B cell (primary cell): ENCODE measurements around the gene FTO. TPM values are rescaled to one million over a fixed set of nuclear protein-coding genes. Genes with fewer than 3 reads are reported as not detected.

ENCODE experiments used
- ATAC-seq: fragments of 200-7000 bp; cut with Tn5 transposase; one replicate; pipeline ENCODE4 v1.10.0; 2021; ENCODE audit warnings: low read depth, mild to moderate bottlenecking, moderate number of reproducible peaks, moderate library complexity
- CTCF ChIA-PET: fragments of 350-600 bp; sonication (Branson Sonifier 250); formaldehyde crosslinking; loops from one replicate; lab custom pipeline; 2021; ENCODE audit warnings: antibody characterized with exemption, inconsistent platforms; lab: Charles Lee
- POLR2A ChIA-PET: fragments of 350-600 bp; sonication (Branson Sonifier 250); formaldehyde crosslinking; loops from one replicate; lab custom pipeline; 2021; ENCODE audit warnings: antibody characterized with exemption; lab: Charles Lee
- DNase-seq: peaks from one replicate; pipeline ENCODE4 v3.0.0; 2013
- H2AFZ ChIP-seq: 2 replicates; pipeline ENCODE4 v1.6.1; 2012; ENCODE audit warnings: mild to moderate bottlenecking, low read depth, low read length; ENCODE audit not compliant: insufficient read depth, poor library complexity, severe bottlenecking
- H3K27ac ChIP-seq, 2 donors: 1 replicate in 1 of 2; 2 replicates in 1 of 2; pipeline ENCODE4 v1.5.1; 2012 to 2013; ENCODE audit warnings: low read length in 2 of 2, mild to moderate bottlenecking in 2 of 2, moderate library complexity in 1 of 2
- H3K27me3 ChIP-seq, 4 experiments: fragments of 200-600 bp in 1 of 4; sonication (generic) in 1 of 4; replicated peaks in 1 of 4; 1 replicate in 2 of 4; 2 replicates in 2 of 4; pipeline versions ENCODE4 v1.6.1 to v1.7.0; 2013 to 2016; ENCODE audit warnings: low read length in 3 of 4, mild to moderate bottlenecking in 2 of 4, mixed read lengths in 1 of 4, moderate library complexity in 1 of 4; ENCODE audit not compliant: insufficient read depth in 4 of 4, control insufficient read depth in 3 of 4; ENCODE audit errors: control extremely low read depth in 1 of 4
- H3K36me3 ChIP-seq, 2 experiments: replicated peaks in 1 of 2; 1 replicate in 1 of 2; 2 replicates in 1 of 2; pipeline versions ENCODE4 v1.6.1 to v1.7.1; 2013; ENCODE audit warnings: low read length in 1 of 2; ENCODE audit not compliant: insufficient read depth in 2 of 2, control insufficient read depth in 1 of 2; ENCODE audit errors: control extremely low read depth in 1 of 2, extremely low read depth in 1 of 2
- H3K4me1 ChIP-seq, 2 donors: fragments of 200-600 bp in 1 of 2; sonication (generic) in 1 of 2; 1 replicate in 1 of 2; 2 replicates in 1 of 2; pipeline versions ENCODE4 v1.5.1 to v1.6.1; 2013 to 2017; ENCODE audit warnings: low read length in 2 of 2; ENCODE audit not compliant: control insufficient read depth in 2 of 2, insufficient read depth in 2 of 2
- H3K4me2 ChIP-seq: replicated peaks from 2 replicates; pipeline ENCODE3; 2012; ENCODE audit warnings: mild to moderate bottlenecking, low read depth, low read length; ENCODE audit not compliant: poor library complexity, severe bottlenecking
- H3K4me3 ChIP-seq, 5 experiments: fragments of 200-600 bp in 1 of 5; sonication (generic) in 1 of 5; 1 replicate in 3 of 5; 2 replicates in 2 of 5; pipeline versions ENCODE4 v1.5.1 to v1.7.0; 2011 to 2016; ENCODE audit warnings: low read length in 4 of 5, mild to moderate bottlenecking in 4 of 5, low read depth in 2 of 5, control low read depth in 1 of 5, moderate library complexity in 1 of 5; ENCODE audit not compliant: insufficient read depth in 1 of 5; ENCODE audit errors: control extremely low read depth in 1 of 5, extremely low read depth in 1 of 5
- H3K79me2 ChIP-seq: fragments of 200-600 bp; sonication (generic); one replicate; pipeline ENCODE4 v1.6.0; 2016; ENCODE audit warnings: low read length; ENCODE audit not compliant: control insufficient read depth, insufficient read depth
- H3K9ac ChIP-seq: fragments of 200-600 bp; sonication (generic); 2 replicates; pipeline ENCODE4 v1.6.1; 2017; ENCODE audit warnings: mild to moderate bottlenecking, low read length, moderate library complexity
- H3K9me3 ChIP-seq, 3 donors: one replicate each; pipeline versions ENCODE4 v1.6.1 to v1.7.1; 2013; ENCODE audit warnings: low read length in 2 of 3; ENCODE audit not compliant: control insufficient read depth in 2 of 3, insufficient read depth in 1 of 3; ENCODE audit errors: control extremely low read depth in 1 of 3
- H4K20me1 ChIP-seq: 2 replicates; pipeline ENCODE4 v1.6.0; 2012; ENCODE audit warnings: mild to moderate bottlenecking, low read length; ENCODE audit not compliant: insufficient read depth, control insufficient read depth, poor library complexity, severe bottlenecking
- H3K27ac Mint-ChIP-seq: one replicate; pipeline ENCODE4 v1.8.0; 2021; ENCODE audit warnings: mixed read lengths
- H3K27me3 Mint-ChIP-seq: one replicate; pipeline ENCODE4 v1.8.0; 2021; ENCODE audit warnings: mixed read lengths
- H3K4me1 Mint-ChIP-seq: one replicate; pipeline ENCODE4 v1.8.0; 2021; ENCODE audit warnings: mixed read lengths
- H3K4me3 Mint-ChIP-seq: one replicate; pipeline ENCODE4 v1.8.0; 2021; ENCODE audit warnings: mixed read lengths
- H3K9me3 Mint-ChIP-seq: one replicate; pipeline ENCODE4 v1.8.0; 2022; ENCODE audit warnings: mixed read lengths; ENCODE audit not compliant: insufficient read depth
- CTCF ChIP-seq: fragments of 200-600 bp; IDR thresholded peaks from one replicate; pipeline ENCODE4 v1.8.0; 2022; ENCODE audit warnings: antibody characterized with exemption, mild to moderate bottlenecking
- EZH2 ChIP-seq: IDR thresholded peaks from 2 replicates; pipeline ENCODE4 v1.6.1; 2012; ENCODE audit warnings: borderline replicate concordance, low read depth, mild to moderate bottlenecking, moderate library complexity, low read length; ENCODE audit not compliant: insufficient read depth, poor library complexity, severe bottlenecking
- WGBS: methylation state at CpG from one replicate; pipeline ENCODE4 v1.1.5; 2013; ENCODE audit warnings: missing lambda C conversion rate; ENCODE audit not compliant: insufficient coverage; 5-methylcytosine and 5-hydroxymethylcytosine counted together
- intact Hi-C: fragments of 100-400 bp; cut with micrococcal nuclease; formaldehyde crosslinking; loops from one replicate; pipeline ENCODE4 v1.10.0; 2022
- polyA plus RNA-seq: library from polyadenylated mRNA; depleted of rRNA; stranded (reverse); fragments of >200 nt; gene quantifications from 2 replicates; pipeline ENCODE4 v1.2.3, GENCODE V29; 2012
- total RNA-seq, 2 donors: library from RNA; stranded (reverse); fragments of 120-200 nt in 1 of 2; gene quantifications; 1 replicate in 1 of 2; 2 replicates in 1 of 2; pipeline versions ENCODE4 v1.2.3 to v1.2.4, GENCODE V29; 2013 to 2022

FTO gene
- total and polyA plus RNA-seq, 2 donors (not counting 1 experiment from before 2014, with no cell fraction given): 26.5 to 68.5 TPM

GRCh38 chr16:53971616-53972015 lies 267.7 kb downstream of the FTO start:
- no peaks in the 10 kb centered on the region for H3K4me1 ChIP-seq
- H3K27me3 Mint-ChIP-seq: no peaks in the 10 kb centered on the region
- H3K4me2 ChIP-seq: no peak overlapping the region
- no peaks in the 10 kb centered on the region for H3K79me2 ChIP-seq
- no peak overlapping the region for H3K27ac Mint-ChIP-seq
- no peak overlapping the region for H3K4me3 ChIP-seq
- DNase-seq: no peak
- H2AFZ ChIP-seq: no peak overlapping the region
- ATAC-seq: no peak
- H3K27ac ChIP-seq: no peak overlapping the region
- intact Hi-C loops: no loop called here
- no peak overlapping the region for H3K4me3 Mint-ChIP-seq
- no peaks in the 10 kb centered on the region for H3K27me3 ChIP-seq
- no peaks in the 10 kb centered on the region for H4K20me1 ChIP-seq
- 100% methylated on average over 4 of the region's 5 CpGs for WGBS
- no peak overlapping the region for H3K9ac ChIP-seq
- no peaks in the 10 kb centered on the region for H3K9me3 Mint-ChIP-seq
- TF ChIP-seq CTCF (no peak), EZH2 (no peak)
- ChIA-PET CTCF (interaction anchor here (0.6 kb wide), 1 partner anchor 600 kb away, joined by 8 read pairs; no protein-coding TSS in a partner anchor), POLR2A (no interaction called here)
- no peaks in the 10 kb centered on the region for H3K9me3 ChIP-seq
- H3K4me1 Mint-ChIP-seq: no peaks in the 10 kb centered on the region
- no peaks in the 10 kb centered on the region for H3K36me3 ChIP-seq

GRCh38 chr16:53973021-53973420 lies 269.1 kb downstream of the FTO start:
- H3K9me3 Mint-ChIP-seq: no peaks in the 10 kb centered on the region
- CTCF ChIA-PET: no interaction called here
- H3K9ac ChIP-seq: no peak overlapping the region
- H2AFZ ChIP-seq: no peak overlapping the region
- no peaks in the 10 kb centered on the region for H3K9me3 ChIP-seq
- no peak overlapping the region for H3K27ac ChIP-seq
- DNase-seq (no peak), ATAC-seq (no peak)
- H4K20me1 ChIP-seq: no peaks in the 10 kb centered on the region
- no peaks in the 10 kb centered on the region for H3K27me3 Mint-ChIP-seq
- 100% methylated on average over 4 of the region's 4 CpGs for WGBS
- H3K36me3 ChIP-seq: no peaks in the 10 kb centered on the region
- H3K79me2 ChIP-seq: no peaks in the 10 kb centered on the region
- intact Hi-C loops: no loop called here
- no peaks in the 10 kb centered on the region for H3K4me1 ChIP-seq
- H3K4me1 Mint-ChIP-seq: no peaks in the 10 kb centered on the region
- no peak overlapping the region for H3K4me3 Mint-ChIP-seq
- H3K4me2 ChIP-seq: no peak overlapping the region
- POLR2A ChIA-PET: no interaction called here
- H3K4me3 ChIP-seq: no peak overlapping the region
- TF ChIP-seq CTCF (no peak), EZH2 (no peak)
- no peak overlapping the region for H3K27ac Mint-ChIP-seq
- H3K27me3 ChIP-seq: no peaks in the 10 kb centered on the region
